GM10266 (cell line): Measurements from ENCODE around the gene RBX1.

Experiments
- DNase-seq: peaks from one replicate; pipeline ENCODE4 v3.0.0; 2012; ENCODE audit errors: extremely low spot score
- TF ChIP-seq, protein P1 (sequence below): IDR thresholded peaks from 2 replicates; pipeline ENCODE4 v1.5.1; 2012; ENCODE audit warnings: mild to moderate bottlenecking, low read depth; ENCODE audit not compliant: control insufficient read depth, insufficient read depth; ENCODE audit errors: missing control alignments

Gene RBX1

GRCh38 chr22:40955571-40955970 lies 4.4 kb downstream of the RBX1 start:
- no peak for DNase-seq
- TF ChIP-seq, protein P1, sequence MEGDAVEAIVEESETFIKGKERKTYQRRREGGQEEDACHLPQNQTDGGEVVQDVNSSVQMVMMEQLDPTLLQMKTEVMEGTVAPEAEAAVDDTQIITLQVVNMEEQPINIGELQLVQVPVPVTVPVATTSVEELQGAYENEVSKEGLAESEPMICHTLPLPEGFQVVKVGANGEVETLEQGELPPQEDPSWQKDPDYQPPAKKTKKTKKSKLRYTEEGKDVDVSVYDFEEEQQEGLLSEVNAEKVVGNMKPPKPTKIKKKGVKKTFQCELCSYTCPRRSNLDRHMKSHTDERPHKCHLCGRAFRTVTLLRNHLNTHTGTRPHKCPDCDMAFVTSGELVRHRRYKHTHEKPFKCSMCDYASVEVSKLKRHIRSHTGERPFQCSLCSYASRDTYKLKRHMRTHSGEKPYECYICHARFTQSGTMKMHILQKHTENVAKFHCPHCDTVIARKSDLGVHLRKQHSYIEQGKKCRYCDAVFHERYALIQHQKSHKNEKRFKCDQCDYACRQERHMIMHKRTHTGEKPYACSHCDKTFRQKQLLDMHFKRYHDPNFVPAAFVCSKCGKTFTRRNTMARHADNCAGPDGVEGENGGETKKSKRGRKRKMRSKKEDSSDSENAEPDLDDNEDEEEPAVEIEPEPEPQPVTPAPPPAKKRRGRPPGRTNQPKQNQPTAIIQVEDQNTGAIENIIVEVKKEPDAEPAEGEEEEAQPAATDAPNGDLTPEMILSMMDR, result no peak

- DNase-seq, result no peak
- TF ChIP-seq, protein P1, result no peak
Measured at GRCh38 chr22:40957601-40958000, 6.4 kb downstream of the RBX1 start.

GRCh38 chr22:40958299-40958698 lies 7.1 kb downstream of the RBX1 start:
- DNase-seq, result no peak
- TF ChIP-seq, protein P1, result no peak

- no peak for DNase-seq
- TF ChIP-seq, protein P1, result no peak
Measured at GRCh38 chr22:40960145-40960544, 9.0 kb downstream of the RBX1 start.

GRCh38 chr22:40965936-40966725 lies 15.0 kb downstream of the RBX1 start:
- no peak for DNase-seq
- TF ChIP-seq, protein P1, result no peak

GRCh38 chr22:40966726-40967085 lies 15.5 kb downstream of the RBX1 start:
- no peak for DNase-seq
- TF ChIP-seq, protein P1, result no peak

DNA sequence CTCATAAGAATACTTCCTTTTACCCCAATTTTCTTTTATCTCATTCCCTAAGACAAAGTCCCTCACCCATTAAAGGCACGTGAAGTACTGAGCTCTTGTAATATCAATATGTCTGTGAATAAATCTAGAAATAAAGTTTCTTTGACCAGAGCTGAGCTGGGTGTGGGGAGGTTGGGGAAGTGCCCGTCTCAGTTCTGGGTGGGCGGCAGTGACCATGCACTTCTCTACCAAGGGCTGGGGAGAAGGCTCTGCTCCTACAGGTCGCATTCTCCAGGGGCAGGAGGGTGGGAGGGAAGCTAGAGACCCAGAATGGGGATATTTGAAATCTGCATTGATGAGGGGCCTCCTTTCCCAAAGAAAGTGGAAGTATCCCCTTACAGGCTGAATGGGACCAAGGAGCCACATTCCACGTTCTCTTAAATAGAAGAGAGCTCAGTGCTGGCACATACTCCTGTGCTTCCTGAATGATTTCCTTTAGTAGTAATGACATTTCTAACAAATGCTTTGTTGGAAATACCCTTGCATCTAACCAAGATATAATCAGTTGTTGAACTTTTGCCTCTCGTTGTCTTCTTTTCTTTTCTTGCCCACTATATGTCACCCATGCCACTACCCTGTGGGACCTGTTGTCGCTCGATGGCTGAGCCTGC lies 16.1 kb downstream of the RBX1 start:
- no peak for DNase-seq
- TF ChIP-seq, protein P1, result no peak
